Measurements from ENCODE around the gene ABCA4. TPM values are rescaled to one million over a fixed set of nuclear protein-coding genes. Genes with fewer than 3 reads are reported as not detected.

The ABCA4 gene
- total RNA-seq, 4 donors from 2014 or later, result 0.19 to 1.7 (median 0.45) TPM

DNA sequence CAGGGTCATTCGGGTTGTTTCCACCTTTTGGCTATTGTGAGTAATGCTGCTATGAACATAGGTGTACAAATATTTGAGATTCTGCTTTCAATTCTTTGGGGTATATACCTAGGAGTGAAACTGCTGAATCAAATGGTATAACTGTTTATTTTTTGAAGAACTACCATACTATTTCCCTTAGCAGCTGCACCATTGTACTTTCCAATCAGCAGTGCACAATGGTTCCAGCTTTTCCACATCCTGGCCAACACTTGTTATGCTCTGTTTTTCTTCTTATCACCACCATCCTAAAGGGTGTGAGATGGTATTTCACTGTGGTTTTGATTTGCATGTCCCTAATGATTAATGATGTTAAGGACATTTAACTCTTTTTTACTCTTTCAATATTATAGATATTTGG lies 3.6 kb upstream of the ABCA4 start:
- H3K9me3 ChIP-seq, result no peaks in the 10 kb centered on the region
- no peak overlapping the region for H3K4me3 ChIP-seq
- 96% methylated on average over 1 of the region's 1 CpG for WGBS
- DNase-seq (ENCODE audit: extremely low spot score), result no peak
- H3K4me1 ChIP-seq, result peaks cover 0 to 4% (median 0%) of the 10 kb centered on the region in 4 donors
- intact Hi-C loops (cut with DNase I), result no loop called here
- H3K27me3 ChIP-seq, result peaks cover 0 to 5% (median 0%) of the 10 kb centered on the region in 4 donors
- TF ChIP-seq POLR2AphosphoS5 (IDR thresholded peaks at IDR 0.05), result no peak
- TF ChIP-seq EP300 (IDR thresholded peaks at IDR 0.05), result no peak
- TF ChIP-seq CTCF (IDR thresholded peaks at IDR 0.05), result no peak
- H3K36me3 ChIP-seq, result no peaks in the 10 kb centered on the region
- H3K27ac ChIP-seq (replicated peaks in 1 of 4), result no peak overlapping the region

- H3K36me3 ChIP-seq, result no peaks in the 10 kb centered on the region
- no peaks in the 10 kb centered on the region for H3K9me3 ChIP-seq
- no peak for TF ChIP-seq CTCF (IDR thresholded peaks at IDR 0.05)
- TF ChIP-seq POLR2A (IDR thresholded peaks at IDR 0.05; ENCODE audit: low read depth), result no peak
- no peak for TF ChIP-seq EP300 (IDR thresholded peaks at IDR 0.05)
- no peak for TF ChIP-seq POLR2AphosphoS5 (IDR thresholded peaks at IDR 0.05)
- intact Hi-C loops (cut with DNase I), result no loop called here
- H3K27me3 ChIP-seq, result peaks cover 0 to 10% (median 0%) of the 10 kb centered on the region in 4 donors
- H3K27ac ChIP-seq (replicated peaks in 1 of 4), result no peak overlapping the region
- H3K4me3 ChIP-seq, result no peak overlapping the region
- 80% methylated on average over 5 of the region's 5 CpGs for WGBS
- H3K4me1 ChIP-seq, result peaks cover 0 to 4% (median 0%) of the 10 kb centered on the region in 4 donors
- DNase-seq (ENCODE audit: extremely low spot score), result no peak
Observed at GRCh38 chr1:94122201-94122970, 1.4 kb upstream of the ABCA4 start.

DNA sequence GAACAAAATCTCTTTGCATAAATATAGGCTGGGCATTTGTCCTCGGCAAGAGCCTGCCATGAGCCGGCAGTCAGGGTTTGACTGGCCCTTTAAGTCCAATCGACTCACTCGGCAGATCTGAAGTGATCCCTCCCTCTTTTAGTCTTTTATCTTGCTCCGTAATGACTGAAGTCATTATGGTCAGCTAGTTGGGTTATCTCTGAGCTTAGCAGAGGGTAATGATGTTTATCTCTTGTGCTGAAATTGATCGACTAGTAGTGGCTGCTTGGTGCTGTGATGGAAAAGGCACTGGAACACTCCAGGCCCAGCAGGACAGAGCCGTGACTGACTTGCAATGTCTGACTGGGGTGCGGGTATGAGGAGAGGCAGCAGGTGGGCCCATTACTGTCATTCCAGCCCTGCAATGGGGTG lies 468 bp upstream of the ABCA4 start:
- Histone ChIP-seq H3K4me3 (no peak overlapping the region), H3K9me3 (no peaks in the 10 kb centered on the region), H3K4me1 (peaks cover 0 to 4% (median 0%) of the 10 kb centered on the region in 4 donors), H3K27ac (replicated peaks in 1 of 4) (no peak overlapping the region), H3K36me3 (no peaks in the 10 kb centered on the region), H3K27me3 (peaks cover 0 to 10% (median 0%) of the 10 kb centered on the region in 4 donors)
- WGBS, result 68% methylated on average over 8 of the region's 8 CpGs
- no peak for TF ChIP-seq CTCF (IDR thresholded peaks at IDR 0.05)
- TF ChIP-seq EP300 (IDR thresholded peaks at IDR 0.05), result no peak
- TF ChIP-seq POLR2A (IDR thresholded peaks at IDR 0.05; ENCODE audit: low read depth), result no peak
- TF ChIP-seq POLR2AphosphoS5 (IDR thresholded peaks at IDR 0.05), result no peak
- no peak for DNase-seq (ENCODE audit: extremely low spot score)
- intact Hi-C loops (cut with DNase I), result no loop called here

DNA sequence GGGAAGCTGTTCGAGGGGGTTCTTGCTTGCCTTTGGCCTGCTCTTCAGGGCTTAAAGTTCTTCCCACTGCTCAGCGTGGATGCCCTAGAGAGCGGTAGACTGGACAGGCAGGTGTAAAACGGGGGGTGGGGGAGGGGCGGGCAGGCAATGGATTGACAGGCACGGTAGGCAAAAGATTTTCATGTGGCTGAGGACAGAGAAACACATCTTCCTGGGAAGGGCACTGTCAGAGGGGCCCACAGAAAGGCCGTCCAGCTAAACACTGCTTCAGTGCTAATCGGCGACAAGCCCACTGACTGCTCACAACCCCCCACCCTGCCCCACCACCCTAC lies 412 bp downstream of the ABCA4 start:
- no peak for TF ChIP-seq POLR2A (IDR thresholded peaks at IDR 0.05; ENCODE audit: low read depth)
- Histone ChIP-seq H3K27ac (replicated peaks in 1 of 4) (no peak overlapping the region), H3K4me1 (no peaks in the 10 kb centered on the region), H3K36me3 (no peaks in the 10 kb centered on the region), H3K27me3 (peaks cover 0 to 10% (median 0%) of the 10 kb centered on the region in 4 donors), H3K9me3 (no peaks in the 10 kb centered on the region), H3K4me3 (no peak overlapping the region)
- 77% methylated on average over 9 of the region's 9 CpGs for WGBS
- DNase-seq (ENCODE audit: extremely low spot score), result no peak
- intact Hi-C loops (cut with DNase I), result no loop called here

DNA sequence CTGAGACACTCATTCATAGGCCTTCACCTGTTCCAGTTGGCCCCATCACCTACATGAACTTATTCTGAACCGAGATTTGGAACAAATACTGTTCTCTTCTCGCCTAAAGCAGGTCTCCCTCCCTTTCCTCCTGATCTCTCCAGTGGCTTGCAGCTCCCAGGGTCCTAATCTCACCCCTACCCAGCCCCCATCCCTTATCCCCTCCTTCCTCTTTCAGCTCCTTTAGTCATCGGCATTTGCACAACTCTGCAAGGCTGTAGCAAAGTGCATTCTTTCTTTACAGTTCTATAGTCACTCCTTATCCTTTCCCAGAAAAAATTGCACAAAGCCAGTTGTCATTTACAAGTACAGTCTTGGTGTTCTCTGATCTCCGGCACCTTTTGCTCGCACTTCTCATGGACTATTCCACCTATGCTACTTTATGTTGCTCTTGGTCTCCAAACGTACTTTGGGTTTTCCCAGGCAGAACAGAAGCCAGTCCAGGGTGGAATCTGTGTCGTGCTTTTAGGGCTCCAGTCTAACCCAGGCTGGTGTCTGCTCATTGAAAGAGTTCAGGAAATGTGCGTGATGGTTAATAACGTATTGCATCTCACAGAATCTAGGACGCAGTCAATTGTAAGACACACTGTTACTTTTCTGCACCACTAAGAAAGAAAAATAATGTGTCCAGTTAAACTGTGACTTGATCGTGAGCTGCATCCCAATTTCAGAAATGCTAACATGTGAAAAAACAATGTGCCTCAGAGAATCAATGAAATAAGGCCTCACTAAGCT lies 965 bp downstream of the ABCA4 start:
- H3K36me3 ChIP-seq, result no peaks in the 10 kb centered on the region
- H3K4me1 ChIP-seq, result no peaks in the 10 kb centered on the region
- 91% methylated on average over 11 of the region's 11 CpGs for WGBS
- TF ChIP-seq POLR2AphosphoS5 (IDR thresholded peaks at IDR 0.05) (no peak), EP300 (IDR thresholded peaks at IDR 0.05) (no peak), CTCF (IDR thresholded peaks at IDR 0.05) (no peak), POLR2A (IDR thresholded peaks at IDR 0.05; ENCODE audit: low read depth) (no peak)
- no peak overlapping the region for H3K27ac ChIP-seq (replicated peaks in 1 of 4)
- H3K4me3 ChIP-seq, result no peak overlapping the region
- H3K27me3 ChIP-seq, result peaks cover 0 to 10% (median 0%) of the 10 kb centered on the region in 4 donors
- no peaks in the 10 kb centered on the region for H3K9me3 ChIP-seq
- intact Hi-C loops (cut with DNase I), result no loop called here
- no peak for DNase-seq (ENCODE audit: extremely low spot score)

Data from esophagus muscularis mucosa (tissue), 4 donors.